Mucosa of descending colon (tissue), 3 donors: ENCODE measurements around the gene SLC25A5. TPM values are rescaled to one million over a fixed set of nuclear protein-coding genes. Genes with fewer than 3 reads are reported as not detected.

ENCODE experiments used
- ATAC-seq: fragments of 200-7000 bp; cut with Tn5 transposase; one replicate; pipeline ENCODE4 v1.9.1; 2020; ENCODE audit warnings: mild to moderate bottlenecking, moderate library complexity
- DNase-seq, 3 donors: peaks; one replicate each; pipeline ENCODE4 v3.0.0-alpha.2; 2020
- H3K36me3 ChIP-seq: fragments of 200-600 bp; one replicate; pipeline ENCODE4 v1.8.0; 2021; ENCODE audit warnings: low read depth, mild to moderate bottlenecking
- H3K4me1 ChIP-seq: fragments of 200-600 bp; one replicate; pipeline ENCODE4 v1.8.0; 2021; ENCODE audit warnings: low read depth, mild to moderate bottlenecking
- H3K4me3 ChIP-seq: fragments of 200-600 bp; one replicate; pipeline ENCODE4 v1.8.0; 2021; ENCODE audit warnings: mild to moderate bottlenecking
- H3K9me3 ChIP-seq: fragments of 200-600 bp; one replicate; pipeline ENCODE4 v1.8.0; 2021; ENCODE audit warnings: mild to moderate bottlenecking
- CTCF ChIP-seq: fragments of 200-600 bp; IDR thresholded peaks from one replicate; pipeline ENCODE4 v1.8.0; 2022; ENCODE audit warnings: antibody characterized with exemption, mild to moderate bottlenecking
- intact Hi-C, 2 donors: fragments of 100-400 bp; cut with DNase I in 1 of 2; cut with micrococcal nuclease in 1 of 2; formaldehyde crosslinking; loops; one replicate each; pipeline versions ENCODE4 v1.11.0 to v1.11.1; 2022; cut with DNase I, micrococcal nuclease
- long read RNA-seq, 2 donors: library from polyadenylated mRNA; unstranded; transcript quantifications; one replicate each; pipeline ENCODE4 v2.0.0, GENCODE V29; 2019 to 2021
- total RNA-seq, 3 donors: library from RNA; stranded (reverse); fragmentation: NEBNext Ultra II Directional in 2 of 3; extraction: Animal tissue kit (Norgen Biotek cat#: 25700) in 2 of 3; gene quantifications; one replicate each; pipeline versions ENCODE4 v1.2.1 to v1.2.4, GENCODE V29; 2021 to 2023
- donor health status: DM: no; HTN: no; CAD: no; lungs with moderate emphysema.
- donor health status: DM: no; HTN: no; CAD: no.
- donor health status: DM: no; HTN: yes; CAD: no.

Gene SLC25A5
- total RNA-seq: 1,000 to 10,000 TPM in 2 of 3 donors, 100 to 1,000 TPM in 1; 599 to 1,194 (median 1,087) TPM
- long read RNA-seq, donor 1, transcript SLC25A5-201 (4 exons, 1,274 nt): major isoform, 727 of 752 reads
- long read RNA-seq, donor 1, partial matches to known transcripts: 14 of 752 reads
- long read RNA-seq, donor 1, other reads (novel, unspliced or antisense): 7 of 752 reads
- long read RNA-seq, donor 2, transcript SLC25A5-201 (4 exons, 1,274 nt): major isoform, 1,090 of 1,241 reads
- long read RNA-seq, donor 2, partial matches to known transcripts: 6 of 1,241 reads
- long read RNA-seq, donor 2, other reads (novel, unspliced or antisense): 144 of 1,241 reads

GRCh38 chrX:119467842-119468550, at the start of gene SLC25A5:
Gene SLC25A5, plus strand, starts transcription at chrX:119468444. Its CDS starts 72 bp downstream, at chrX:119468516.
- ATAC-seq (peak; percentile 92), DNase-seq (peak; percentile 84 to 92 (median 90))
- no peaks in the 10 kb centered on the region for H3K9me3 ChIP-seq
- H3K4me3 ChIP-seq: peak within 1 kb of the TSS; percentile 70
- no peaks in the 10 kb centered on the region for H3K36me3 ChIP-seq
- intact Hi-C loops: no loop called here
- no peak for TF ChIP-seq CTCF
- no peaks in the 10 kb centered on the region for H3K4me1 ChIP-seq

GRCh38 chrX:119419146-119419545, 49.1 kb upstream of the SLC25A5 start:
- Histone ChIP-seq H3K36me3 (no peaks in the 10 kb centered on the region), H3K4me3 (no peak overlapping the region), H3K9me3 (no peaks in the 10 kb centered on the region), H3K4me1 (no peaks in the 10 kb centered on the region)
- TF ChIP-seq CTCF: no peak
- DNase-seq (peak in 1 of 3 donors; percentile 39), ATAC-seq (peak; percentile 72)
- intact Hi-C loops: no loop called here

GRCh38 chrX:119419898-119420297, 48.3 kb upstream of the SLC25A5 start:
- intact Hi-C loops: no loop called here
- Histone ChIP-seq H3K4me3 (no peak overlapping the region), H3K4me1 (no peaks in the 10 kb centered on the region), H3K36me3 (no peaks in the 10 kb centered on the region), H3K9me3 (no peaks in the 10 kb centered on the region)
- TF ChIP-seq CTCF: no peak
- no peak for ATAC-seq
- no peak for DNase-seq

- H3K36me3 ChIP-seq: no peaks in the 10 kb centered on the region
- intact Hi-C loops: no loop called here
- ATAC-seq (no peak), DNase-seq (no peak)
- no peaks in the 10 kb centered on the region for H3K9me3 ChIP-seq
- no peaks in the 10 kb centered on the region for H3K4me1 ChIP-seq
- no peak for TF ChIP-seq CTCF
- H3K4me3 ChIP-seq: no peak overlapping the region
Measured at GRCh38 chrX:119421016-119421705, 47.1 kb upstream of the SLC25A5 start.

- no peak for TF ChIP-seq CTCF
Measured at GRCh38 chrX:119423631-119424030, 44.6 kb upstream of the SLC25A5 start.

More at GRCh38 chrX:119423631-119424030, 44.6 kb upstream of the SLC25A5 start:
- no peaks in the 10 kb centered on the region for H3K9me3 ChIP-seq
- DNase-seq: no peak
- ATAC-seq: no peak
- intact Hi-C loops: no loop called here
- H3K36me3 ChIP-seq: no peaks in the 10 kb centered on the region
- no peak overlapping the region for H3K4me3 ChIP-seq
- no peaks in the 10 kb centered on the region for H3K4me1 ChIP-seq
